Aorta (tissue), 5 donors: ENCODE results near the gene STMN3. TPM values are rescaled to one million over a fixed set of nuclear protein-coding genes. Genes with fewer than 3 reads are reported as not detected.
A peak's percentile ranks its signal among the peaks of the same experiment; 100 is the strongest.

Experiments
- ATAC-seq: fragments of 200-7000 bp; cut with Tn5 transposase; one replicate; pipeline ENCODE4 v1.9.1; 2022; ENCODE audit warnings: moderate library complexity; ENCODE audit not compliant: low FRiP score
- DNase-seq, 2 donors: peaks; one replicate each; pipeline ENCODE4 v3.0.0-alpha.2; 2020
- H3K27ac ChIP-seq, 2 donors: one replicate each; pipeline ENCODE4 v1.5.1; 2013; ENCODE audit warnings: low read length in 2 of 2, mild to moderate bottlenecking in 2 of 2, moderate library complexity in 2 of 2, control low read depth in 1 of 2, inconsistent platforms in 1 of 2, low read depth in 1 of 2
- H3K27me3 ChIP-seq, 2 donors: one replicate each; pipeline ENCODE4 v1.6.1; 2013; ENCODE audit warnings: control low read depth in 1 of 2, low read length in 1 of 2, mild to moderate bottlenecking in 1 of 2, moderate library complexity in 1 of 2; ENCODE audit not compliant: insufficient read depth in 2 of 2, control insufficient read depth in 1 of 2
- H3K36me3 ChIP-seq, 2 donors: one replicate each; pipeline ENCODE4 v1.6.1; 2013; ENCODE audit warnings: control low read depth in 1 of 2, low read length in 1 of 2, mild to moderate bottlenecking in 1 of 2; ENCODE audit not compliant: insufficient read depth in 2 of 2, control insufficient read depth in 1 of 2
- H3K4me1 ChIP-seq, 2 donors: one replicate each; pipeline ENCODE4 v1.6.1; 2013; ENCODE audit warnings: low read length in 2 of 2, control low read depth in 1 of 2, mild to moderate bottlenecking in 1 of 2, moderate library complexity in 1 of 2; ENCODE audit not compliant: insufficient read depth in 2 of 2, control insufficient read depth in 1 of 2
- H3K4me3 ChIP-seq, 2 donors: one replicate each; pipeline ENCODE4 v1.5.1; 2013; ENCODE audit warnings: low read length in 2 of 2, control low read depth in 1 of 2, mild to moderate bottlenecking in 1 of 2
- H3K9me3 ChIP-seq: one replicate; pipeline ENCODE4 v1.6.1; 2013; ENCODE audit warnings: mild to moderate bottlenecking, low read length; ENCODE audit not compliant: control insufficient read depth
- WGBS, 2 donors: extraction: QIAGEN DNeasy Blood & Tissue Kit; methylation state at CpG; one replicate each; pipeline ENCODE4 v1.1.7; 2013; 5-methylcytosine and 5-hydroxymethylcytosine counted together
- intact Hi-C, 2 donors: fragments of 100-400 bp; cut with DNase I; formaldehyde crosslinking; loops; one replicate each; pipeline versions ENCODE4 v1.14.2 to v1.15.0; 2022
- polyA plus RNA-seq, 2 donors: library from polyadenylated mRNA; stranded (reverse); fragments of 200-250 nt; gene quantifications; one replicate each; pipeline ENCODE4 v1.2.3, GENCODE V29; 2013
- total RNA-seq, 2 donors: library from RNA; stranded (reverse); fragmentation: NEBNext Ultra II Directional; extraction: Animal tissue kit (Norgen Biotek cat#: 25700); gene quantifications; one replicate each; pipeline ENCODE4 v1.2.1, GENCODE V29; 2021
- donor health status: healthy with polysubstance abuse.
- donor health status: Bipolar disorder and iron deficiency.
- donor health status: DM: no; HTN: no; CAD: no.
- donor health status: DM: no; HTN: no; CAD: no.
- donor health status: DM: yes; HTN: yes; CAD: no.

The STMN3 gene
- total and polyA plus RNA-seq, 4 donors = 10.5 to 31.2 (median 18.7) TPM

GRCh38 chr20:63687419-63688178 is 34.4 kb upstream of the STMN3 start:
- ATAC-seq (no peak), DNase-seq (peak; percentile 59 to 82)
- Histone ChIP-seq H3K9me3 (no peaks in the 10 kb centered on the region), H3K4me1 (no peaks in the 10 kb centered on the region), H3K27me3 (no peaks in the 10 kb centered on the region), H3K4me3 (no peak overlapping the region), H3K36me3 (no peaks in the 10 kb centered on the region), H3K27ac (no peak overlapping the region)
- 88 to 89% methylated on average over 29 of the region's 29 CpGs for WGBS, 2 donors
- intact Hi-C loops = no loop called here

- intact Hi-C loops = no loop called here
- Histone ChIP-seq H3K4me3 (no peak overlapping the region), H3K27me3 (no peaks in the 10 kb centered on the region), H3K27ac (no peak overlapping the region), H3K4me1 (no peaks in the 10 kb centered on the region), H3K36me3 (no peaks in the 10 kb centered on the region), H3K9me3 (no peaks in the 10 kb centered on the region)
- WGBS, 2 donors = 72 to 73% methylated on average over 45 of the region's 45 CpGs
- DNase-seq (peak; percentile 88 to 91), ATAC-seq (peak; percentile 69)
Observed at GRCh38 chr20:63686492-63687321, 33.5 kb upstream of the STMN3 start.

DNA sequence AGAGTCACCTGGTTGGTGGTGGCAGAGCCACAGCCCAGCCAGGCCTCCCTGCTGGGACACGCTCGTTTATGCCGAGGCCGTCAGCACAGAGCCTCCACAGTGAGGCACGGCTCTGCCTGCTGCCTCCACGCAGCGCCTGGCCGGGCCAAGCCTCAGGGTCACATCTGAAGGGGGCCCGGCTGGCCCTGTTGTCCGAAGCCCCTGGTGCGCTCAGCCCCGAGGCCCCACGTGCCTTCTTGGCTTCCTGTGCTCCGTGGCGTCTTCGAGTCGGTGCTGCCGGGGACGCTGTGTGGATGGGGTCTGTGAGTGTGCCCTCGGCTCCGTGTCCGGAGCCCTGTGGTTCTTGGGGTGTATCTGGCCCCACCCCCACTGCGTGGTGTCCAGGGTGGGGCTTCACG is 32.9 kb upstream of the STMN3 start:
- Histone ChIP-seq H3K9me3 (no peaks in the 10 kb centered on the region), H3K4me3 (no peak overlapping the region), H3K27ac (no peak overlapping the region), H3K27me3 (no peaks in the 10 kb centered on the region), H3K4me1 (no peaks in the 10 kb centered on the region), H3K36me3 (no peaks in the 10 kb centered on the region)
- WGBS, 2 donors = 91 to 92% methylated on average over 20 to 24 of the region's 24 CpGs
- intact Hi-C loops = no loop called here
- no peak for DNase-seq
- ATAC-seq = no peak

DNA sequence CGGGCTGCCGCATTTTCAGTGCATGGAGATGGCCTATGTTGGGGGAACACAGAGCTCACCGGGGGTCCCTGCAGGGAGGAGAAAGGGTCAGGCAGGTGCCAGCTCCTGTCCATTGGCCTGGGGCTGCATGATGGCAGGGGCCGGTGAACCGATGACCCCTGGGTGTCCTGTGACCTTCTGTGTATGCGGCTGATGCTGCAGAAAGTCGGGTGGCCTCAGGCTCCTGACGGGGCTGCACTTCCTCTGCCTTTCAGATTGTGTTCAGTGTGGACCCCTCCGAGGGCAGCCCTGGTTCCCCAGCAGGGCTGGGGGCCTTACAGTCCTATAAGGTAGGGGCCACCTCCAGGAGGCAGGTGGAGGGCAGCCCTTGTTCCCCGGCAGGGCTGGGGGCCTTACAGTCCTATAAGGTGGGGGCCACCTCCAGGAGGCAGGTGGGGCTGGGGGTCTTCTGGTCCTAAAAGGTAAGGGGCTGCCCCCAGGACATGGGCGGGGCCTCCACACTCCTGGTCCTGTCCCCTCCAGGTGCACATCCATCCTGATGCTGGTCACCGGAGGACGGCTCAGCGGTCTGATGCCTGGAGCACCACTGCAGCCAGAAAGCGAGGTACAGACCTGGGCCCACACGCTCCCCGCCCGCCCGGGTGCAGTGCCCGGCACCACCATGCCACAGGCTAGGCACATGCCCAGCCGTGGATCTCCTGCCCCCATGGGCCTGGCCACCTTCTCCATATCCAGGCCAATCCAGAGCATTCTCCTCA is 32.2 kb upstream of the STMN3 start:
- Histone ChIP-seq H3K36me3 (no peaks in the 10 kb centered on the region), H3K27ac (no peak overlapping the region), H3K9me3 (no peaks in the 10 kb centered on the region), H3K4me3 (no peak overlapping the region), H3K27me3 (no peaks in the 10 kb centered on the region), H3K4me1 (no peaks in the 10 kb centered on the region)
- intact Hi-C loops = no loop called here
- 91% methylated on average over 21 of the region's 21 CpGs for WGBS, 2 donors
- no peak for ATAC-seq
- no peak for DNase-seq

DNA sequence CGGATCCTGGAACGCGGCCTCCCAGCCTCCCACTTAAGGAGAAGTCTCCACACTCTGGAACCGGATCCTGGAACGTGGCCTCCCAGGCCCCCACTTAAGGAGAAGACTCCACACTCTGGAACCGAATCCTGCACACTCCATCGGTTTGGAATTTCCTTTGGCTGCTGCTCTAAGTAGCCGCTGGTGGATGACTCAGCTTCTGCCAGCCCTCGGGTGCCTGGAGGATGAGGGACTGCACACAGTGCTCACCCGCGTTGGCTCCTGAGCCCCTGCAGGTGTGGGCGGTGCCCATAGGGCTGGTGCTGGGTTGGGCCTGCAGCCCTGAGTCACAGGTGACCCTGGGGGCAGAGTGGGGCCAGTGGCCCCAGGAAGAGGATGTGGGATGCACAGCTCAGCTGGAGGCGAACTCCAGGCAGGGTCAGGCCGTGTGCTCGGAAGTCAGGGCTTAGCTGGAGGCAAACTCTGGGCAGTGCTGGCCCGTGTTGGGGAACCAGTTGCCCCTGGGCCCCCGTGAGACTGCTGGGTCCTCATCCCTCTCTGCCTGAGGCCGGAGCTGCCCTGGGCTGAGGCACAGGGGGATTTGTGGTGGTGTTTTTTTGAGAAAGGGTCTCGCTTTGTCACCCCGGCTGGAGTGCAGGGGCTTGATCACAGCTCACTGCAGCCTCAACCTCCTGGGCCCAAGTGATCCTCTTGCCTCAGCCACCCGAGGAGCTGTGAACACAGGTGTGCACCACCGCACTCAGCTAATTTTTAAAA is 29.3 kb upstream of the STMN3 start:
- ATAC-seq = peak; percentile 85
- H3K9me3 ChIP-seq = no peaks in the 10 kb centered on the region
- 24 to 27% methylated on average over 22 of the region's 22 CpGs for WGBS, 2 donors
- H3K4me3 ChIP-seq = no peak overlapping the region
- no peaks in the 10 kb centered on the region for H3K36me3 ChIP-seq
- H3K4me1 ChIP-seq = no peaks in the 10 kb centered on the region
- intact Hi-C loops = no loop called here
- H3K27ac ChIP-seq = peak overlapping the region in 1 of 2 donors; percentile 81
- H3K27me3 ChIP-seq = no peaks in the 10 kb centered on the region
- DNase-seq = peak; percentile 93

- Histone ChIP-seq H3K27me3 (no peaks in the 10 kb centered on the region), H3K9me3 (no peaks in the 10 kb centered on the region), H3K36me3 (no peaks in the 10 kb centered on the region), H3K4me3 (no peak overlapping the region), H3K4me1 (no peaks in the 10 kb centered on the region), H3K27ac (peak overlapping the region in 1 of 2 donors; percentile 76)
- no peak for DNase-seq
- intact Hi-C loops = loop anchor here in 1 of 2 donors (1.0 kb wide), 1 partner anchor 22 kb away; no protein-coding TSS in a partner anchor
- 96% methylated on average over 13 of the region's 13 CpGs for WGBS, 2 donors
- no peak for ATAC-seq
Observed at GRCh38 chr20:63681609-63682142, 28.5 kb upstream of the STMN3 start.

DNA sequence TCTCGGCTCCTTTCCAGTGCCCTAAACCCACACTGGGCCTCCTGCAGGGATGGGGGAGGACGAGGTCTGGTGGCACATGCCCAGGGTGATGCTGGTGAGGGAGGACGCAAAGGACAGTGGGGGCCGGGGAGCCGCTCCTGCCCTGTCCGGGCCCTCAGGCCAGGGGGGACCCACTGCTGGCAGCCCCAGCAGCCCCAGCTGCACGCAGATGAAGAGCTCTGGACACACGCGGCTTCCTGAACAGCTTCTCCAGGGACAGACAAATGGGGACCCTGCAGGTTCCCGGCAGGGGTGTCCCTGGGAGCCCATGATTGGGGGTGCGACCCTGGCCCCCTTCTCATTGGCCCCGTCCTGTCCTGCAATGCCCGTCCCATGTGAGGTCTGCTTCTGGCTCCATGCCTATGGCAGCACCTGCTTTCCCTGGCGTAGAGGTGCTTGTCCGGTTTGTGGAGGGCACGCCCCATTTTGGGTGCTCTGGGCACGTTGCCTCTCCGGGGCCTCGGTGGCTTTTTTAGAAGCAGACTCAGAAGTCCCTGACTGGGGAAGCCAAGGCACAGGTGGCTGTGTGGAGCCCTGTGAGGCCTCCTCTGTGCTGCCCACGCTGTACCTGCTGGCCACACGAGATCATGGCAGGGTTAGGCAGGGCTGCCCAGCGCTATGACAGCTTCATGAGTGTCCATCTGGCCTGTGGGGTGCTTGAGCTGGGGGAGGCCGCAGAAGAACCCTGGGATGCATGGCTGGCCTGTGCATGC is 27.8 kb upstream of the STMN3 start:
- Histone ChIP-seq H3K27ac (peak overlapping the region in 1 of 2 donors; percentile 6), H3K36me3 (no peaks in the 10 kb centered on the region), H3K4me3 (no peak overlapping the region), H3K27me3 (no peaks in the 10 kb centered on the region), H3K4me1 (no peaks in the 10 kb centered on the region), H3K9me3 (no peaks in the 10 kb centered on the region)
- intact Hi-C loops = loop anchor here in 1 of 2 donors (1.0 kb wide), 1 partner anchor 22 kb away; no protein-coding TSS in a partner anchor
- 95 to 97% methylated on average over 23 of the region's 23 CpGs for WGBS, 2 donors
- no peak for ATAC-seq
- peak in 1 of 2 donors; percentile 53 for DNase-seq
